ENCODE data around the gene ROBO1.

GRCh38 chr3:78745847-78746246 is 1022.0 kb downstream of the ROBO1 start:
- no peak for TF ChIP-seq POLR2A (IDR thresholded peaks at IDR 0.05)
- TF ChIP-seq, protein P1, sequence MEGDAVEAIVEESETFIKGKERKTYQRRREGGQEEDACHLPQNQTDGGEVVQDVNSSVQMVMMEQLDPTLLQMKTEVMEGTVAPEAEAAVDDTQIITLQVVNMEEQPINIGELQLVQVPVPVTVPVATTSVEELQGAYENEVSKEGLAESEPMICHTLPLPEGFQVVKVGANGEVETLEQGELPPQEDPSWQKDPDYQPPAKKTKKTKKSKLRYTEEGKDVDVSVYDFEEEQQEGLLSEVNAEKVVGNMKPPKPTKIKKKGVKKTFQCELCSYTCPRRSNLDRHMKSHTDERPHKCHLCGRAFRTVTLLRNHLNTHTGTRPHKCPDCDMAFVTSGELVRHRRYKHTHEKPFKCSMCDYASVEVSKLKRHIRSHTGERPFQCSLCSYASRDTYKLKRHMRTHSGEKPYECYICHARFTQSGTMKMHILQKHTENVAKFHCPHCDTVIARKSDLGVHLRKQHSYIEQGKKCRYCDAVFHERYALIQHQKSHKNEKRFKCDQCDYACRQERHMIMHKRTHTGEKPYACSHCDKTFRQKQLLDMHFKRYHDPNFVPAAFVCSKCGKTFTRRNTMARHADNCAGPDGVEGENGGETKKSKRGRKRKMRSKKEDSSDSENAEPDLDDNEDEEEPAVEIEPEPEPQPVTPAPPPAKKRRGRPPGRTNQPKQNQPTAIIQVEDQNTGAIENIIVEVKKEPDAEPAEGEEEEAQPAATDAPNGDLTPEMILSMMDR (IDR thresholded peaks at IDR 0.05): no peak
